Measurements from ENCODE around the gene CPLX1.

The CPLX1 gene

DNA sequence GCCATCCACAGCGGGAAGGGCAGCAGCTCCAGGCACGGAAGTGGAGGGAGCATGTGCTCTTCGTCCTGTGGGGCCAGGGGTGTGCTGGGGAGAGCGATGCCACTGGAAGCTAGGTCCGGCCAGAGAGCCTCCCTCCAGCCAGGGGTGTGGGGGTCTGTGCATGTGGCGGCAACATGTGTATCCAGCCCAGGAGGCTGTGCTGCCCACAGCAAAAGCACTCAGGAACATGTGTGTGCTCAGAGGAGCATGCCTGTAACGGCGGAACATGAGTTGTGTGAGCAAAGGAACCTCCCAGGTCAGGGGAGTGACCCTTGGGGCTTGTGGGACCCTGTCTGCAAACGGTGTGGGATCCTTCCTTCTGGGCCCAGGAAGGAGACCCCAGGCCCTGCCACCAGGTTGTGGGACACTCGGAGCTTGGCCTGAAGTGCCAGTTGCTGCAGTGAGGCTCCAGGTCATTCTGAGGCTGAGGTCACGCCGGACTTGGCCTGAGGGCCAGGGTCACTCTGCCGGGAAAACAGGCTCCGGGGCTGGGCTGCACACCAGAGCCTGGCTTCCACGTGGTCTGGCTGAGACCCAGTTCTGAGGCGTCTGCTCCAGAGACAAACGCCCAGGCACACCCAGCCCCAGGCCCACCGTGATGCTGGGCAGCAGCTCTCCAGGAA lies 37.2 kb downstream of the CPLX1 start:
- no peak for TF ChIP-seq YY1 (IDR thresholded peaks at IDR 0.05; ENCODE audit: low read depth)
- TF ChIP-seq, protein P1, sequence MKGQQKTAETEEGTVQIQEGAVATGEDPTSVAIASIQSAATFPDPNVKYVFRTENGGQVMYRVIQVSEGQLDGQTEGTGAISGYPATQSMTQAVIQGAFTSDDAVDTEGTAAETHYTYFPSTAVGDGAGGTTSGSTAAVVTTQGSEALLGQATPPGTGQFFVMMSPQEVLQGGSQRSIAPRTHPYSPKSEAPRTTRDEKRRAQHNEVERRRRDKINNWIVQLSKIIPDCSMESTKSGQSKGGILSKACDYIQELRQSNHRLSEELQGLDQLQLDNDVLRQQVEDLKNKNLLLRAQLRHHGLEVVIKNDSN (IDR thresholded peaks at IDR 0.05), result no peak
- TF ChIP-seq EP300 (IDR thresholded peaks at IDR 0.05; ENCODE audit: borderline replicate concordance), result no peak
- no peak for TF ChIP-seq NFIC (IDR thresholded peaks at IDR 0.05)
- TF ChIP-seq CEBPB (IDR thresholded peaks at IDR 0.05), result no peak
- no peak for TF ChIP-seq CREB1 (IDR thresholded peaks at IDR 0.05; ENCODE audit: low read depth)
- no peak for TF ChIP-seq TEAD4 (IDR thresholded peaks at IDR 0.05)
- TF ChIP-seq FOXM1 (IDR thresholded peaks at IDR 0.05; ENCODE audit: borderline replicate concordance, low read depth), result no peak

DNA sequence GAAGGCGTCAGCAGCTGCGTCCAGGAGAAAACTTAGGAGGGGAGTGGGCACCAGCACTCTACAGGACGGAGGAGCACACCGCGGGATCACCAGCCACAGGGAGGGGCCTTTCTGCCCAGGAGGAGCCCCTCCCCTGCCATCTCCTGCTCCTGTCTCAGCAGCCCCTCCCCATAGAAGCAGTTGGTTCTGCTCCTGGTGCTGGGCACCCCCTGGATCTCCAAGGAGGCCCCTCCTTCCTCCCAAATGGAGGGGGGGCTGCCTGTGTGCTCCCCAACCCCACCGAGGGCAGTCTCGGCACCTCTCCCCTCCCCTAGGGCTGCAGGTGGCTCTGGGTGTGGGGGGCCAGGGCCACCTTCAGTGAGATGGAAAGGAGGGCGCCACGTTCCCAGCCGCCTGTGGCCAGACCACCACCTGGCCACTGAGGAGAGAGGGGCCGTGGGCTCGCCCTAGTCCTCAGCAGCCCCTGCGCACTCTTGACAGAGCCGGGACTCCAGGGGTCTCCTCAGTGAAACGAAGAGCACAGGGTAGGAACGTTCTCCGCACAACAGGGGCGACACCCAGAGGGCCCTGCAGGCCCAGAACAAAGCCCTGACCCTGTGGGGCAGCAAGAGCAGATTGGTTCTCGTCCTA lies 37.8 kb downstream of the CPLX1 start:
- TF ChIP-seq CEBPB (IDR thresholded peaks at IDR 0.05) (no peak), FOXM1 (IDR thresholded peaks at IDR 0.05; ENCODE audit: borderline replicate concordance, low read depth) (no peak), EP300 (IDR thresholded peaks at IDR 0.05; ENCODE audit: borderline replicate concordance) (no peak), TEAD4 (IDR thresholded peaks at IDR 0.05) (no peak), TCF12 (IDR thresholded peaks at IDR 0.05; ENCODE audit: low read depth) (no peak), ZBTB7A (IDR thresholded peaks at IDR 0.05; ENCODE audit: low read depth) (no peak), RAD21 (IDR thresholded peaks at IDR 0.05; ENCODE audit: low read depth) (no peak), EGR1 (IDR thresholded peaks at IDR 0.05) (no peak), CREB1 (IDR thresholded peaks at IDR 0.05; ENCODE audit: low read depth) (no peak), TAF1 (IDR thresholded peaks at IDR 0.05; ENCODE audit: low read depth) (no peak)
- TF ChIP-seq, protein P2, sequence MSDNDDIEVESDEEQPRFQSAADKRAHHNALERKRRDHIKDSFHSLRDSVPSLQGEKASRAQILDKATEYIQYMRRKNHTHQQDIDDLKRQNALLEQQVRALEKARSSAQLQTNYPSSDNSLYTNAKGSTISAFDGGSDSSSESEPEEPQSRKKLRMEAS (IDR thresholded peaks at IDR 0.05), result no peak
- TF ChIP-seq, protein P1 (IDR thresholded peaks at IDR 0.05), result no peak
- TF ChIP-seq, protein P3, sequence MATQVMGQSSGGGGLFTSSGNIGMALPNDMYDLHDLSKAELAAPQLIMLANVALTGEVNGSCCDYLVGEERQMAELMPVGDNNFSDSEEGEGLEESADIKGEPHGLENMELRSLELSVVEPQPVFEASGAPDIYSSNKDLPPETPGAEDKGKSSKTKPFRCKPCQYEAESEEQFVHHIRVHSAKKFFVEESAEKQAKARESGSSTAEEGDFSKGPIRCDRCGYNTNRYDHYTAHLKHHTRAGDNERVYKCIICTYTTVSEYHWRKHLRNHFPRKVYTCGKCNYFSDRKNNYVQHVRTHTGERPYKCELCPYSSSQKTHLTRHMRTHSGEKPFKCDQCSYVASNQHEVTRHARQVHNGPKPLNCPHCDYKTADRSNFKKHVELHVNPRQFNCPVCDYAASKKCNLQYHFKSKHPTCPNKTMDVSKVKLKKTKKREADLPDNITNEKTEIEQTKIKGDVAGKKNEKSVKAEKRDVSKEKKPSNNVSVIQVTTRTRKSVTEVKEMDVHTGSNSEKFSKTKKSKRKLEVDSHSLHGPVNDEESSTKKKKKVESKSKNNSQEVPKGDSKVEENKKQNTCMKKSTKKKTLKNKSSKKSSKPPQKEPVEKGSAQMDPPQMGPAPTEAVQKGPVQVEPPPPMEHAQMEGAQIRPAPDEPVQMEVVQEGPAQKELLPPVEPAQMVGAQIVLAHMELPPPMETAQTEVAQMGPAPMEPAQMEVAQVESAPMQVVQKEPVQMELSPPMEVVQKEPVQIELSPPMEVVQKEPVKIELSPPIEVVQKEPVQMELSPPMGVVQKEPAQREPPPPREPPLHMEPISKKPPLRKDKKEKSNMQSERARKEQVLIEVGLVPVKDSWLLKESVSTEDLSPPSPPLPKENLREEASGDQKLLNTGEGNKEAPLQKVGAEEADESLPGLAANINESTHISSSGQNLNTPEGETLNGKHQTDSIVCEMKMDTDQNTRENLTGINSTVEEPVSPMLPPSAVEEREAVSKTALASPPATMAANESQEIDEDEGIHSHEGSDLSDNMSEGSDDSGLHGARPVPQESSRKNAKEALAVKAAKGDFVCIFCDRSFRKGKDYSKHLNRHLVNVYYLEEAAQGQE (IDR thresholded peaks at IDR 0.05; ENCODE audit: low read depth), result no peak

DNA sequence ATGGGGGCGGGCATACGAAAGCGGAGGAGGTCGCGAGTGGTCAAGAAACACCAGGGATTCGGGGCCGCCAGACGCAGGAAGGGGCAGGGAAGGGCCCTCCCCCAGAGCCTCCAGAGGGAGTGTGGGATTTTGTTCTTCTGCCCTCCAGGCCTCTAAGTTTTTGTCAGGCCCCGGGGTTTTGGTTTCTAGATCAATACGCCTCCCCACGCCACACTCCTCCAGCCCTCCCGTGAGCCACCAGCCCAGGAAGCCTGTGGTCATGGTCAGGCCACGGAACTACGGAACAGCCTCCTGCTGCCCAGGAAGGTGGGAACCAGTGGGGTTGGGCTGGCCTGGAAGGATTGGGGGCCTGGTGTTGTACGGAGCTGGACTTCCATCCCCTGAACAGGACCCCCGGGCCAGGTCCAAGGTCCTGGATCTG lies 38.4 kb downstream of the CPLX1 start:
- TF ChIP-seq FOXM1 (IDR thresholded peaks at IDR 0.05; ENCODE audit: borderline replicate concordance, low read depth) (no peak), CEBPB (IDR thresholded peaks at IDR 0.05) (no peak), ZBTB7A (IDR thresholded peaks at IDR 0.05; ENCODE audit: low read depth) (no peak), YY1 (IDR thresholded peaks at IDR 0.05; ENCODE audit: low read depth) (no peak), EGR1 (IDR thresholded peaks at IDR 0.05) (no peak), RAD21 (IDR thresholded peaks at IDR 0.05; ENCODE audit: low read depth) (no peak), TEAD4 (IDR thresholded peaks at IDR 0.05) (no peak)
- TF ChIP-seq, protein P2 (IDR thresholded peaks at IDR 0.05), result no peak
- TF ChIP-seq, protein P3 (IDR thresholded peaks at IDR 0.05; ENCODE audit: low read depth), result no peak

DNA sequence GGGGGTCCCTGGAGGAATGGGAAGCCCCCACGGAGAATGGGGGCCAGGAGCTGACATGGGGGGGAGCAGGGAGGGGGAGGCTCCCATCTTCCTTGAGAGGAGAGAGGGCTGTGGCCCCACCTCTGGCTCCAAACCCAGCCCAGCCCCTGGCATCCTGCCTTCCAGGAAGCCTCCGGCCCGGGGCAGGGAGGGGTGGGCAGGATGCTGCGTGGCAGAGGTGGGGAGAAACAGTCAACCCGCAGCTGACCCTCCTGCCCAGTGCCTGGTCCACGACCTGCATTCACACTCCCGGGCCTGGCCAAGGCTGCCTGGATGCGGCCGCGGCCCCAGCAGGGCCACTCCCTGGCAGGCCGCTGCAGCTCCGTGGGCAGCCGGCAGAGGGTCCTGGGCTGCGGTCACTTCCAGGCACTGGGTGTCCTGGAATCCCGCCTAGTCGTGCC lies 39.0 kb downstream of the CPLX1 start:
- TF ChIP-seq TEAD4 (IDR thresholded peaks at IDR 0.05) (no peak), EGR1 (IDR thresholded peaks at IDR 0.05) (no peak), YY1 (IDR thresholded peaks at IDR 0.05; ENCODE audit: low read depth) (no peak), NFIC (IDR thresholded peaks at IDR 0.05) (no peak), CREB1 (IDR thresholded peaks at IDR 0.05; ENCODE audit: low read depth) (no peak), EP300 (IDR thresholded peaks at IDR 0.05; ENCODE audit: borderline replicate concordance) (no peak), CEBPB (IDR thresholded peaks at IDR 0.05) (no peak), TCF12 (IDR thresholded peaks at IDR 0.05; ENCODE audit: low read depth) (no peak), ZBTB7A (IDR thresholded peaks at IDR 0.05; ENCODE audit: low read depth) (no peak), TAF1 (IDR thresholded peaks at IDR 0.05; ENCODE audit: low read depth) (no peak), RAD21 (IDR thresholded peaks at IDR 0.05; ENCODE audit: low read depth) (no peak)
- TF ChIP-seq, protein P2 (IDR thresholded peaks at IDR 0.05), result no peak
- TF ChIP-seq, protein P1 (IDR thresholded peaks at IDR 0.05), result no peak
- TF ChIP-seq, protein P3 (IDR thresholded peaks at IDR 0.05; ENCODE audit: low read depth), result no peak

All from Ishikawa (cell line).